Measurements from ENCODE around the gene TMEM225B.

GRCh38 chr7:99621271-99621670 lies 23.2 kb downstream of the TMEM225B start:
- TF ChIP-seq POLR2AphosphoS5 (IDR thresholded peaks at IDR 0.05; ENCODE audit: low read depth, low read length) = no peak
- no peak for TF ChIP-seq POLR2A (IDR thresholded peaks at IDR 0.05; ENCODE audit: low read depth, low read length)
- no peak for TF ChIP-seq TAF1 (IDR thresholded peaks at IDR 0.05; ENCODE audit: borderline replicate concordance, low read depth, low read length)
